ENCODE measurements around the gene TFDP1.

The TFDP1 gene

GRCh38 chr13:113581871-113582270 lies 2.7 kb upstream of the TFDP1 start:
- DNase-seq (ENCODE audit: low read depth) = no peak
- no peak for TF ChIP-seq CTCF (IDR thresholded peaks at IDR 0.05; ENCODE audit: low read depth, low read length, missing control alignments)
- no peak overlapping the region for H3K4me3 ChIP-seq (ENCODE audit: low read depth, low read length)

GRCh38 chr13:113582841-113583631 lies 1.5 kb upstream of the TFDP1 start:
- no peak overlapping the region for H3K4me3 ChIP-seq (ENCODE audit: low read depth, low read length)
- TF ChIP-seq CTCF (IDR thresholded peaks at IDR 0.05; ENCODE audit: low read depth, low read length, missing control alignments) = no peak
- DNase-seq (ENCODE audit: low read depth) = no peak

- peak overlapping the region; percentile 68 for H3K4me3 ChIP-seq (ENCODE audit: low read depth, low read length)
- no peak for TF ChIP-seq CTCF (IDR thresholded peaks at IDR 0.05; ENCODE audit: low read depth, low read length, missing control alignments)
- no peak for DNase-seq (ENCODE audit: low read depth)
These were observed 518 bp downstream of the TFDP1 start for GRCh38 chr13:113584870-113585671.

GRCh38 chr13:113585896-113586295 lies 1.3 kb downstream of the TFDP1 start:
- TF ChIP-seq CTCF (IDR thresholded peaks at IDR 0.05; ENCODE audit: low read depth, low read length, missing control alignments) = no peak
- H3K4me3 ChIP-seq (ENCODE audit: low read depth, low read length) = peak overlapping the region; percentile 68

GRCh38 chr13:113586661-113587479 lies 2.3 kb downstream of the TFDP1 start:
- no peak for TF ChIP-seq CTCF (IDR thresholded peaks at IDR 0.05; ENCODE audit: low read depth, low read length, missing control alignments)
- peak overlapping the region; percentile 68; the same call in 1 of the 2 replicates for H3K4me3 ChIP-seq (ENCODE audit: low read depth, low read length)

More at GRCh38 chr13:113585896-113586295, 1.3 kb downstream of the TFDP1 start:
- DNase-seq (ENCODE audit: low read depth) = no peak

GRCh38 chr13:113588394-113589111 lies 4.0 kb downstream of the TFDP1 start:
- no peak for DNase-seq (ENCODE audit: low read depth)
- no peak overlapping the region for H3K4me3 ChIP-seq (ENCODE audit: low read depth, low read length)
- TF ChIP-seq CTCF (IDR thresholded peaks at IDR 0.05; ENCODE audit: low read depth, low read length, missing control alignments) = no peak

More at GRCh38 chr13:113586661-113587479, 2.3 kb downstream of the TFDP1 start:
- DNase-seq (ENCODE audit: low read depth) = no peak

All from GM12864 (cell line).